Uterus (tissue), 4 donors: Measurements from ENCODE around the gene NINL. TPM values are rescaled to one million over a fixed set of nuclear protein-coding genes. Genes with fewer than 3 reads are reported as not detected.

Source experiments
- DNase-seq, 2 donors: peaks; one replicate each; pipeline ENCODE4 v3.0.0-alpha.2; 2019 to 2020
- H3K27ac ChIP-seq, 2 donors: fragments of 200-600 bp; sonication (generic); 1 replicate in 1 of 2; 2 replicates in 1 of 2; pipeline ENCODE4 v1.5.1; 2016 to 2018
- H3K27me3 ChIP-seq, 2 donors: fragments of 200-600 bp; sonication (generic); one replicate each; pipeline ENCODE4 v1.5.1; 2018 to 2019; ENCODE audit warnings: control low read depth in 1 of 2
- H3K36me3 ChIP-seq, 2 donors: fragments of 200-600 bp; sonication (generic); one replicate each; pipeline ENCODE4 v1.5.1; 2019; ENCODE audit warnings: control low read depth in 1 of 2
- H3K4me1 ChIP-seq, 2 donors: fragments of 200-600 bp; sonication (generic); one replicate each; pipeline ENCODE4 v1.5.1; 2018 to 2019; ENCODE audit warnings: control low read depth in 1 of 2
- H3K4me3 ChIP-seq, 2 donors: fragments of 200-600 bp; sonication (generic); 1 replicate in 1 of 2; 2 replicates in 1 of 2; pipeline ENCODE4 v1.5.1; 2018 to 2019; ENCODE audit warnings: mild to moderate bottlenecking in 1 of 2
- H3K9me3 ChIP-seq, 2 donors: fragments of 200-600 bp; sonication (generic); one replicate each; pipeline ENCODE4 v1.5.1; 2019; ENCODE audit warnings: control low read depth in 1 of 2
- CTCF ChIP-seq, 4 experiments: fragments of 200-600 bp in 2 of 4; fragments of 450-650 bp in 2 of 4; sonication (generic) in 2 of 4; IDR thresholded peaks; one replicate each; pipeline ENCODE4 v1.5.1; 2016 to 2019; ENCODE audit warnings: antibody characterized with exemption in 4 of 4, mild to moderate bottlenecking in 2 of 4, moderate library complexity in 1 of 4
- POLR2A ChIP-seq, 2 donors: fragments of 450-650 bp; IDR thresholded peaks; one replicate each; pipeline ENCODE4 v1.6.1; 2016; ENCODE audit warnings: antibody characterized with exemption in 2 of 2, mild to moderate bottlenecking in 1 of 2, moderate library complexity in 1 of 2
- intact Hi-C: fragments of 100-400 bp; cut with DNase I; formaldehyde crosslinking; loops from one replicate; pipeline ENCODE4 v1.15.1; 2023; ENCODE audit warnings: low total_unique reads
- total RNA-seq, 4 donors: library from RNA; depleted of rRNA in 3 of 4; stranded (reverse); fragments of >200 nt in 3 of 4; gene quantifications; one replicate each; pipeline versions ENCODE4 v1.1.0 to v1.2.4, GENCODE V29; 2014 to 2023
- donor health status: DM: yes; HTN: yes; CAD: no.

NINL gene
- total RNA-seq, 4 donors from 2014 or later, result 5.0 to 22.3 (median 14.7) TPM

GRCh38 chr20:25535762-25536161, 49.6 kb downstream of the NINL start:
- TF ChIP-seq POLR2A (IDR thresholded peaks at IDR 0.05) (no peak), CTCF (IDR thresholded peaks at IDR 0.05) (no peak)
- no peak overlapping the region for H3K27ac ChIP-seq
- intact Hi-C loops, result no loop called here

GRCh38 chr20:25534845-25535244, 50.5 kb downstream of the NINL start:
- TF ChIP-seq POLR2A (IDR thresholded peaks at IDR 0.05), result no peak
- TF ChIP-seq CTCF (IDR thresholded peaks at IDR 0.05), result no peak
- Histone ChIP-seq H3K27ac (no peak overlapping the region), H3K4me3 (no peak overlapping the region), H3K27me3 (no peaks in the 10 kb centered on the region), H3K9me3 (no peaks in the 10 kb centered on the region), H3K4me1 (peaks cover 0 to 9% of the 10 kb centered on the region in 2 donors), H3K36me3 (no peaks in the 10 kb centered on the region)
- DNase-seq, result no peak
- intact Hi-C loops, result no loop called here

More at GRCh38 chr20:25535762-25536161, 49.6 kb downstream of the NINL start:
- Histone ChIP-seq H3K27me3 (no peaks in the 10 kb centered on the region), H3K9me3 (no peaks in the 10 kb centered on the region), H3K4me3 (no peak overlapping the region), H3K4me1 (peaks cover 0 to 9% of the 10 kb centered on the region in 2 donors), H3K36me3 (no peaks in the 10 kb centered on the region)
- DNase-seq, result no peak

GRCh38 chr20:25533920-25534700, 51.2 kb downstream of the NINL start:
- Histone ChIP-seq H3K27ac (no peak overlapping the region), H3K9me3 (no peaks in the 10 kb centered on the region), H3K4me1 (peaks cover 0 to 5% of the 10 kb centered on the region in 2 donors), H3K4me3 (no peak overlapping the region), H3K27me3 (no peaks in the 10 kb centered on the region), H3K36me3 (no peaks in the 10 kb centered on the region)
- no peak for TF ChIP-seq POLR2A (IDR thresholded peaks at IDR 0.05)
- no peak for TF ChIP-seq CTCF (IDR thresholded peaks at IDR 0.05)
- DNase-seq, result no peak
- intact Hi-C loops, result no loop called here

GRCh38 chr20:25532971-25533391, 52.4 kb downstream of the NINL start:
- no peak for DNase-seq
- no peak overlapping the region for H3K4me3 ChIP-seq
- no peaks in the 10 kb centered on the region for H3K27me3 ChIP-seq
- intact Hi-C loops, result no loop called here
- H3K4me1 ChIP-seq, result no peaks in the 10 kb centered on the region
- H3K9me3 ChIP-seq, result no peaks in the 10 kb centered on the region
- TF ChIP-seq POLR2A (IDR thresholded peaks at IDR 0.05) (no peak), CTCF (IDR thresholded peaks at IDR 0.05) (no peak)
- no peaks in the 10 kb centered on the region for H3K36me3 ChIP-seq
- no peak overlapping the region for H3K27ac ChIP-seq

- intact Hi-C loops, result no loop called here
- no peaks in the 10 kb centered on the region for H3K9me3 ChIP-seq
- no peak overlapping the region for H3K27ac ChIP-seq
- H3K4me1 ChIP-seq, result no peaks in the 10 kb centered on the region
- no peak overlapping the region for H3K4me3 ChIP-seq
- H3K27me3 ChIP-seq, result no peaks in the 10 kb centered on the region
- H3K36me3 ChIP-seq, result no peaks in the 10 kb centered on the region
- no peak for TF ChIP-seq CTCF (IDR thresholded peaks at IDR 0.05)
- DNase-seq, result no peak
Measured at GRCh38 chr20:25532015-25532751, 53.1 kb downstream of the NINL start.
